ENCODE data around the gene KSR2.

The KSR2 gene

DNA sequence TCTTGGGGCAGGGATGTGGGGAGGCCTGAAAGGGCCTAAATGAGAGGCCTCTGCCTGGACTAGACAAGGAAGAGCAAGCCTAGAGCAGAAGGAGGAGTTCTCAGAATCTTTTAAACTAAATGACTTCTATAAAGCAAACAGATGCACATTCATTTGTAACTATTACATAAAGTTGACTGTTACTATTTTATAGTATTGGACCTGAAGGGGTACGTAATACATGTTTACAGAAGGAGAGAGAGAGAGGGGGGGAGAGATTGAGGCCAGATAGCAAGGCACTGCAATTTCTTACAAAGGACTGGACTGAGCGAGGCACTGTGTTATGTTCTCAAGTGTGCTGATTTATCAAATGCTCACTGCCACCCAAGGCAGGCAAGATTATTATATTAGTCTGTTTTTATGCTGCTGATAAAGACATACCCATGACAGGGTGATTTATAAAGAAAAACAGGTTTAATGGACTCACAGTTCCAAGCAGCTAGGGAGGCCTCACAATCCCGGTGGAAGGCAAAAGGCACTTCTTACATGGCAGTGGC lies 391.6 kb downstream of the KSR2 start:
- DNase-seq (ENCODE audit: low spot score), result no peak

DNA sequence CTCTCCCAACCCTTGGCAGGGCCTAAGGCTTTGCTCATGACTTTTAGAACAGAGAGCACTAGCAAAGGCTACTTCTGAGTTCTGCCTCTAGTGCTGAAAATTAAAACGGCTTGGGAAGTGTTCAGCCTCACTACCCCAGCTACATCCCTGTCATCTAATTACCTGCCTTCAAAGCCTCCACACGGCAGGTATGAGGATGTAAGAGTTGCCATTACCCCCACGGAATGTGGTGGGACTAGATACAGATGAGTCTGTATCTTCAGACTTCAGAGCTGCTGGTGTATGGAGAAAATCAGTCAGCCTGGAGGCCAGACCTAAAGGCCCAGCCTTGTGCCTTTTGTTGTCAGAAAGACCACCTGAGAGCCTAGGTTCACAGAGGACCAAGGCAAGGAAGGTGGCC lies 392.7 kb downstream of the KSR2 start:
- no peak for DNase-seq (ENCODE audit: low spot score)

DNA sequence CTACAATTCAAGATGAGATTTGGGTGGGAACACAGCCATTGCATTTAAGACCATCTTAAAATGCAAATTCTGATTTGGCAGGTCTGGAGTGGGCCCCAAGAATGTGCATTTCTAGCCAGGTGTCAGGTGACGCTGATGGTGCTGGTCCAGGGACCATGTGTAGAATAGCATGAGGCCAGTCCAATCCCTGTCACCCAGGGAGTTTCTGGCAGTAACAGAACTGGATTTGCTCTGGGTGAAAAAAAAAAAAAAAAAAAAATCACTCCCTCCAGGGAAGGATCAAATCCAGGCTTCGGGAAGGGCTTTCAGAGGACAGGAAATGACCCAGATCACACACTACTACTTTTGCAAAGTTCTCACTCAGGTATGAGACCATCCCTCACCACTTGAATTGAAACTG lies 394.1 kb downstream of the KSR2 start:
- no peak for DNase-seq (ENCODE audit: low spot score)

DNA sequence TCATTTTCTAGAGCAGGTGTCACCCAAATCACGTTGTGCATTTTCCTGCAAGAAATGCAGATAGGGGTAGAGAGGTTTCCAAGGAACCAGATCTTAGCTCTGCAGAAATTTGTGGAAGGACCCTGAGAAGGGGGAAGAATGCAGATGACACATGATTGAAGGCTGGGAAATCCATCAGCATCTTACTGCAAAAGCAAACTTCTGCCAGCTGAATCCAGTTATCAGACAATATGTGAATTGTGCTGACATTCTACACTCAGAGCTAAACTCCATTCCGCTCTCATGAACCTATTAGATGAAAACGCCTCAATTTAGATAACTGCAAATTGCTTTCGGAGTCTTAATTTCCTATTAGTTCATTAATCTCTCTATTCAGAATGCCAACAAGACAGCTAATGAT lies 396.0 kb downstream of the KSR2 start:
- DNase-seq (ENCODE audit: low spot score), result no peak

DNA sequence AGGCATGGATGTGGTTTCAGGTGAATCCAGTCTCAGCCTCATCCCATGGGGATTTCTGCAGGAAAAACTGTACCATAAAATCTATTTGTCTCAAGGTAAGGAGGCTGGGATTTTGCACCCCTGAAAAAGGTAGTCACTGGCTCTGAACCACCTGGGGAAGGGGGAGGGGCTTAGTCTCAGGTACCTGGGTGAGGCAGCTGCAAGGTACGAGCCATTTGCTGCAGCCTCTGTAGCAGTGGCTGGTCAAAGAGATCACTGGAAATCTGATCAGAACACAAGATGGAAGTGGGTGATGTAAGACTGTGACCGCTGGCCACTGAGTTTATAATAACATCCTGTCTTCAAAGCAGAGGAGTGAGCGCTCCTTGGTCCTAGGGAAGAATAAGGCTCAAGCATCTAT lies 397.5 kb downstream of the KSR2 start:
- DNase-seq (ENCODE audit: low spot score), result no peak

DNA sequence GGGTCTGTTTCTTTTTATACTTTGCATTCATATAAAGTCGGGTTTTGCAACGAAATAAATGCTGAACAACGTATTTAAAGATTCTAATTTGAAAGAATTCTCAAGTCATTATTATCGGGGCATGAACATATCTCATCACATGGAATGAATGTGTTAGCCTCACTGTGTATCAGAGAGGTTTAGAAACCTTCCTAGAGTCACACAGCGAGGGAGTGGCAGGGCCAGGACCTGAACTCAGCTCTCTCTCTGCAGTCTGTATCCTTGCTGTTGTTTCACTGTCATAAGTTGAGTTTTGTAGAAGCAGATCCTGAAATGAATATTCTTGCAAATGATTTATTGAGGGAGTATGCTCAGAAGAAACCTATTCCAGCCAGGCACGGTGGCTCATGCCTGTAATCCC lies 398.2 kb downstream of the KSR2 start:
- DNase-seq (ENCODE audit: low spot score), result no peak

DNA sequence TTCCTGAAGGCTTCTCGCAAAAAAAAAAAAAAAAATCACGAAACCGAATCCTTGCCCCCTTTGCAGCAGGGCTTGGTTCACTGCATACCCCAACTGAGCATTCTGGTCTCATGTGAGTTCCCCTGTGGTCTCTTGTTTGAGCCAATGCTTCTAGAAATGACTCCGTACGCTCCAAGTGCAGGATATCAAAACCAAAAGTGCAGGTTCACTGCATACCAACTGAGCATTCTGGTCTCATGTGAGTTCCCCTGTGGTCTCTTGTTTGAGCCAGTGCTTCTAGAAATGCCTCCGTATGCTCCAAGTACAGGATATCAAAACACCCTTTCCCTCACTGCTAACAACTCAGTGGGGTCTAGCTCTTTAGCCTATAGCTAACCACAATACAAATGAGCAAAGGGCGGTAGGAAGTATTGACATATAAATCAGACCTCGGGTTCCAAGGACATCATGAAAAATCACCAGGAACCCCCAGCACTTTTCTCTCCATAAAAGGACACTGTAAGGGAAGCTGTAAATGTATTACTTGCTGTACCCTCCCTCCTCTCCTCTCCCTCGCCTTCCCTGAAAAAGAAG lies 401.1 kb downstream of the KSR2 start:
- DNase-seq (ENCODE audit: low spot score), result no peak

DNA sequence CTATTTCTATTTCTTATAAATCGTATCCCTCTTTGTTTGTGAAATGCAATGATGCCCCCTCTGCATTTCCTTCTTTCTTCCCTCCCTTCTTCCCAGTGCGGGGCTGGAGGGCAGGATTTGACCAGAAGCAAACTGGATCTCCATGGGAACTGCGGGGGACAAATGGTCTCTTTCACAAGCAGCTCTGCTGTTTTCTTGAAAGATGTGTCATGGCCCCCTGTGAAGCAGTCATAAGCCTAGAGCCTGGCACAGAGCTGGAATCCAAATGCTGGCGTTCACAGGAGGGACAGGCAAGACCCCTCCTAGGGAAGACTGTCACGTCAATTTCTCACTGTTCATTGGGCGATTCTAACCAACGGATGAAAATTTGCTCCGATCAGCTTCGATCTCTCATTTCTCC lies 403.9 kb downstream of the KSR2 start:
- DNase-seq (ENCODE audit: low spot score), result no peak

DNA sequence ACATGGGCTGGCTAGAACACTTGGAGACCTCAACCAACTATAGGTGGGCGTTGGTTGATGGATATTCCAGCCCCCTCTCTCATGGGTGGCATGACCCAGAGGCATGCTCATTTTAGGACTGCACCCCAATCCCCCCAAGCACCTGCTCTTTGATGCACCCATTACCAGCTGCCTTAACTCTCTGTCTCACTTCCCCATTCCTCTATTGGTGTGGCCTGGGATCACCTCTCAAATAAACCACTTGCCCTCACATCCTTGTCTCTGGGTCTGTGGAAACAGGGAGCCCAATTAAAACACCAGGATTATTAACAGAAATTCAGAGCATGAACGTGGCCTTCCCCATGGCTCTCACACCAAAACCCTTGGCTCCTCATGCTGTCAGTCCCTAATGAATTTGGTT lies 405.1 kb downstream of the KSR2 start:
- DNase-seq (ENCODE audit: low spot score), result no peak

DNA sequence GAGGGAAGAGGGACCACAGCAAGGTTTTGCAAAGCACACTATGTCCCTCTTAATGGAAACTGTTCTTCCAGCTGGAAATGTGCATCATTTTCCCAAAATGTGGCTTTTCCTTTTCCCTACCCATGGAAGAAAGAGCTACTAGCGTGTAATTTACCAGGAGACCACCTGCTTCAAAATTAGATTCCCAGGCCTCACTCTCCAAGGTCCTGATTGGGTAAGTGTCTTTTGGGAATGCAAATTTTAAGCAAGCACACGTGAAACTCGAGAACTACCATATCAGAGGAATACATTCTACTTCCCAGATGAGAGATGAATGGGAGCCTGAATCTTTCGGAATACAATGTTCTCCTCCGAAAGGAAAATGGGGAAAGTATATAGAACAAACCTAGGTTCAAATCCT lies 405.8 kb downstream of the KSR2 start:
- DNase-seq (ENCODE audit: low spot score), result no peak

DNA sequence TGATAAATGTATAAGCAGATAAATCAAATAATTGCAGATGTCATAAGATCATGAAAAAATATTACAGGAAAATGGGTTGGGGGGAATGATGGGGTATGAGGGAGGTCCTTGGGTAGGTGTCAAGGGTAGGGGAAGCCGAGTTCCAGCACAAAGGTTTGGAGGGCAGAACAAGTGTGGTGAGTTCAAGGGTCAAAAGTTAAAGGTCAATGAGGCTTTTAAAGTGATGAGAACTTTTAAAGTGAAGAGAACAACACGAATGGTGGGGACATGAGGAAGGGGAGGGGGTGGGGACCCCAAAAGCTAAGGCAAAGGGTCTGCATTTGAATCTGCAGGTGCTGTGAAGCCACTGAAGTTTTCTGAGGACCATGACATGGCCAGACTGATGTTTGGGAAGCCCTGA lies 406.8 kb downstream of the KSR2 start:
- DNase-seq (ENCODE audit: low spot score), result no peak

DNA sequence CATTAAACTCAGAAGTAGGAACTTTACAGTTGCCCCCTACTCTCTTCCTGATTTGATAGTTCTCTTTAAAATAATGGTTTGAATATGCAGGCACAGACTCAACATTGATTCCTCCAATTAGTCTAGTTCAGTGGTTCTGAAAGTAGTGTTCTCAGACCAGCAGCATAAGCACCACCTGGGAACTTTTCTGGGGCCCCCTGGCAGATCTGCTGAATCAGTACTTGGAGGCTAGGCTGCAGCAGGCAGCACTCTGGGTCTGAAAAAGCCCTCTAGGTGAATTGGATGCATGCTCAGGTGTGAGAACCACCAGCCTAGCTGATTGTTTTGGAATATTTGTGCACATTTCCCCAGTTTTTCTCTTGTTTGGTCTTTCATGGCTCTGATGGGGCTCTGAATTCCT lies 408.8 kb downstream of the KSR2 start:
- no peak for DNase-seq (ENCODE audit: low spot score)

DNA sequence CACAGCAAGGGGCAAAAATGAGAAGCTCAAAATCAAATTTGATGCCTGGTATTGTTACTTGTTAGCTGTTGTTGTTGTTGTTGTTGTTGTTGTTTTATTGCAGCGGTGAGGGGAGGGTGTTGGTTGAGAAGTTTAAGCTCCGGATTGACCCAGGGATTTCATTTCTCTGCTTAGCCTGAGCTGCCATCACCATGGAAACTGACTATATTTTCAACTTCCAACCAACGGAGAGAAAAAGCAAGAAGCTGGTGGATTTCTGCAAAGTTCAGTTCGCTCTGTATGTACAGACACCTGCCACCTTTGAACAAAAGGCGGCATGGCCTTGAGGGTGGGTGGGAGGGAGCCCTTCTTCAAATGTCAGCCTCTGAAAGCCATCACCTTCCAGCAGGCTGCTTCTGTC lies 412.9 kb downstream of the KSR2 start:
- DNase-seq (ENCODE audit: low spot score), result no peak

DNA sequence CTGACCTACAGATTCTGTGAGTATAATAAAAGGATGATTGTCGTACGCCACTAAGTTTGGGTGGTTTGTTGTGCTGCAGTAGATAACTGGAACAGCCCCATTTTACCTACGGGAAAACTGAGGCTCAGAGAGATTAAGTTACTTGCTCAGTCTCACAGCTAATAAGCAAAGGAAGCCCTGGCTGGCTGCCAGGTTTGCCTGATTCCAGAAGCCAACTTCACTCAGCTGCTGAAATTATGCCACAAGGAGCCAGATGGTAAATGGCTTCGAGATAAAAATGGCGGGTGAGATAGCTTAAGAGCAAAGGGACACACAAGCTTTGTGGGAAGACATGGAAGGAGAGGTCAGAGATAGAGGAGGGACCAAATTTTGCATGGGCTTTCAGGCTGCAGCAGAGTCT lies 415.8 kb downstream of the KSR2 start:
- DNase-seq (ENCODE audit: low spot score), result no peak

DNA sequence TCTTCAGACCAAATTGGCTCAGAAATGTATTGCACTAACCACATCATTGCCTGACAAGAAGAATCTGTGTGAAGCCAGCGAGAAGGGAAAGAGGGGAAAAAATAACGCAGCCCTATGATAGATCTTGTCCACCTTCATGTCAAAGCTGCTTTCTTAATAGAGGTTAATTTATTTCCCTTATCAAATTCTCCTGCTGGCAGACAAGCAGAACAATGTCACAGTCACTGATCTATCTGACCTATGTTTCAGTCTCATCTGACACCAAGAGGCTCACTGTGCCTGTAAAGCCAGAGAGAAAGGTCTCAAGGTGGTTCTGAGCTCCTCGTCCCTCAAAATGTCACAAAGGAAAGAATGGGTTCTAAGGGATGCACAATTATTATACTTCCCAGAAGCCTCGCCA lies 417.1 kb downstream of the KSR2 start:
- no peak for DNase-seq (ENCODE audit: low spot score)

DNA sequence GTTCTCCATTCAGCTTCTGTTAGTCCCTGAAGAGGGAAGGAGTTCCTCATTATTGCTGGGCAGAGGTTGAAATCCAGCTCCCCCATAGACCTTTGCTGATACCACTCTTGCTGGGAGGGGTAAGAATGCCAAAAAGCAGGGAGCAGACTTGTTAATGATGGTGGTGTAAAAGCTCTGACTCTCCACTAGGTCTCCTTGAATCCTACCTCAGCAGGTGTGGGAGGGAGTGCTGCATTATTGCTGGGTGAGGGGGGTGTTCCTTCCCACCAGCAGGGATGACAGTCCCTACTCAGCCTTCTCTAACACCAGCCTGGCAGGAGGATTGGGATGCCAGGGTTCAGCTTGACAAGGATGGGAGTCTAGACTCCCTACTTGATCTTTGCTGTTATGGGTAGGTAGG lies 421.6 kb downstream of the KSR2 start:
- DNase-seq (ENCODE audit: low spot score), result no peak

DNA sequence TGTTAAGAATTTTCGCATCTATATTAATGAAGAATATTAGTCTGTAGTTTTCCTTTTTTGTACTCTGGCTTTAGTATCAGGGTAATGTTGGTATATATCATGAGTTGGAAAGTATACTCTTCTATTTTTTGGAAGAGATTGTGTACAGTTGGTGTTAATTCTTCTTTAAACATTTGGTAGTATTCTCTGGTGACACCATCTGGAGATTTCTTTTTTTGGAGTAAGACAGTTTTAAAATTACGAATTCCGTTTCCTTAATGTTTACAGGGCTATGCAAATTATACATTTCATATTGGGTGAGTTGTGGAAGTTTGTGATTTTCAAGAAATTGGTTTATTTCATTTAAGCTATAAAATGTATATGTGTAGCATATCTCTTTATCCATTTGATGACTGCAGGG lies 423.6 kb downstream of the KSR2 start:
- no peak for DNase-seq (ENCODE audit: low spot score)

DNA sequence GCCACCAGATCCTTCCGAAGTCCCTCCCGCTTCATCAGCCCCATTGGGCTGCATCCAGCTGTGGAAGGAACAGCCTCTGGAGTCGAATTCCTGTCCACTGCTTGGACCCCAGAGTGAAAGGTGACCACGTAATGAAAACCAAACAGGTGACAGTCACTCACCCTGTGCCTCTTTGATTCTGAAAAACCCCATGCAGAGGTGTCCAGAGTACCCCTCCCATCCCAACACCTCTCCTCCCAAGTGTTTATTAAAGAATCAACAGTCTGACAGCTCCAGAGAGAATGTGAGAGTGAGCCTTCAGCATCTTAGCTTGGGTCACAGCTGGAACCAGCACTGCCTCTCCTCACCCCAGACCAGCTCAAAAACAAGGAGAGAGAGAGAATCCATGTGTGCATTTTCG lies 428.8 kb downstream of the KSR2 start:
- no peak for DNase-seq (ENCODE audit: low spot score)

DNA sequence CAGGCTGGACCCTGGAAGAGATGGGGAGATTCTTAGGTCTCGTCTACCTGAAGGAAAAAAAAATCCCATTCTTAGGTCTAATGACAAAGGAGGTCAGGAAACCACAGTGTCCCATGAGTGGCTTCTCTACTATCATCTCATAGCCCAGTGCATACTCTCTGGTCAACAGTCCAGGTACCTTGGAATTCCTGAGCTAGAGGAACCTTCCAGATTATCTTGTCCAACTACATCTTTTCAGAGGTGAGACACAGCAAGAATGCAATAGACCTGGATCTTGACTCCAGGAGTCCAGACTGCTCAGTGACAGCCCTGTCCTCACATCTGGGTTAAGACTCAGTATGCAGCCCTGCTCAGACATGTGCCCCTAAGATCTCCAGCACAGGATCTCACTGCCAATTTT lies 429.9 kb downstream of the KSR2 start:
- no peak for DNase-seq (ENCODE audit: low spot score)

DNA sequence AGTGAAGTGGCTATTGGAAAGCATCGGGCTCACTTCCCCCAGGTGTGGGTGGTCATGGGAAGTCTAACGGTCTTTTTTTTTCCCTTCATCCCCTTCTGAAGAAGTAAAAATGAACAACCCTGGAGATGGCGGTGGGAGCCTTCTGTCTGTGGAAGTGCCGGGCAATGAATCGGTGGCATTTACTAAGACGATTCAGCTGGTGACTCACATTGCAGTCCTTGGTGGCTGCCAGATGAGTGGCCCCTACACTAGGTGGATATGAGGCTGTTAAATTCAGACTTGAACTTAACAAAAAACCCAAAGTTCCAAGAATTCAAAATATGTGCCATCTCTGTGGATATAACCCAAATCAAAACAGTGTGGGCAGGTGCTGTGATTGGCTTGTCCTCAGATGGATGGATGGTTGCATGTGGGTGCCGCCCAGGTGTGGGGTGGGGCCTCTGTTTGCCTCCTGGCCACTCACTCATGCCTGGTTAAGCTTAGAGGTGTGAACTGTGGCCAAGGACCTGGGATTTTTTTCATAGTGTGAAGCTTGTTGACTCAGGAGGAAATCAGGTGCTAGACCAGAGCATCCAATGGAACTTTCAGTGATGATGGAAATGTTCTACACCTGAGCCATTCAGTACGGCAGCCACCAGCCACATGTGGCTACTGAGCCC lies 430.6 kb downstream of the KSR2 start:
- no peak for DNase-seq (ENCODE audit: low spot score)

DNA sequence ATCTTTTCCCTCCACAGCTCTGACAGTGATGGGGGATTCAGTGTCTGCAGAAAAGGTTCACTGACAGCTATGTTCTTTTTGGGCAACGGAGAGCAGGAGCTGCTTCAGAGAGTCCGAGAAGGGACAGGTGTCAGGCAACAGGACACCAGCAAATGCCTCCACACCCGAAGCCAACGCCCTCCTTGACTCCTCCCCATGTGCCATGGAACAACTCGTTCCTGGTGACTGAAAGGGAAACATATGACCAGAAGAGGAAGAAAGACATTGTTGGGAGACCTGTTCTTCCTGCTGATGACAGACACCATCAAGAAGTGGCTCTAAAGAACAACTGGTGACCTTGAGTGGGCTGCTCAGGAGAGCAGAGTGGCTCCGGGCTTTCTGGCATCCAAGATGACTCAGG lies 435.1 kb downstream of the KSR2 start:
- no peak for DNase-seq (ENCODE audit: low spot score)

DNA sequence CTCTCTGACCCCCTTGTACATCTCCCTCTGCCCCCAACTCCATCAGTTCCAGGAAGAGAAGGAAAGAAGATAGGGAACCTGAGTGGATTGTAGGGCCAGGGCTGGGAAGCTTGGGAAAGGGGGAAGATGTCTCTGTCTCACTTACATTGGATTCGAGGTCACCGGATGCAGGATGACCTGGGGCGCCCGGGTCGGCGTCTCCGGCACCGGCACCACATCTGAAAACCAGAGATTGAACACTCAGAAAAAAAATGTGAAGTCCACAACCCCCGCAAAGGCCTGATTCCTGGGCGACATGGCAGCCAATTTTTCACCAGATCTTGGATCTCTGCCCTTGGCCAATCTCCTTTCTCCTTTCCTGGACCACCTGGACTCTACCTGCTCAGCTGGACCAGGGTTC lies 438.0 kb downstream of the KSR2 start:
- no peak for DNase-seq (ENCODE audit: low spot score)

DNA sequence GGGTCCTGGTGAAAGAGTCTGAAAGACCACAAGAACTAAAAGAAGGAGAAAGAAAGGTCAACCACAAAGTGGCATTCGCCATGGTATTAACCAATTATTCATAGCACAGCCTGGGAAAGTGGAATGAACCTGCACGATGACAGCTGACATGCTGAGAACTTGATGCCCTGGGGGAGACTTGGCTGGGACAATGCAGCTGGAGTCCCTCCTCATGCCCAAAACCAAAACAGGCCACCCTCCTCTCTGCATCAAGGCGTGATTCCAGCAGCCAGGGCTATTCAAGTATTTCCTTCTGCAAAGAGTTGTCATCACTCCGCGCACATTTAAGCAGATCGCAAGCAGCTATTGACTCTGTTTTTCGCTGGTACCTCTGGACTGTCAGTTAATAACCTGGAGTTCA lies 440.3 kb downstream of the KSR2 start:
- no peak for DNase-seq (ENCODE audit: low spot score)

DNA sequence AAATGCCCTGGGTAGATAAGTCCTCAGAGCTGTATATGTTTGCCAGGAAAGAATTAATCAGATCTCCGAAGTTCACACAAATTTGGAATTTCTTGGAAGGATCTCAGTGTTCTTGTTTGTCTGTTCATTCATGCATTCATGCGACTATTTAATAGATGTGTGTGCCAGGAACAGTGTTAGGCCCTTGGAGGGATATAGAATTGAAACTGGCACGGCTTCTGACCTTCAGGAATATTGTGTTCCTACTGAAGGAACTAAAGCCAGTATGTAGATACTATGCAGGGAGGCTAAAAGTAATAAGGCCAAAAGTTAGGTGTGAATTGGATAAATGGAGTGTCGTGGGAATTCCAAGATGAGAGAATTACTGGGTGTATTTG lies 441.3 kb downstream of the KSR2 start:
- no peak for DNase-seq (ENCODE audit: low spot score)
